WTC11 (cell line): ENCODE results near the gene RGS21.

ENCODE experiments used
- TEAD1 ChIP-seq: sonication (generic); formaldehyde crosslinking; IDR thresholded peaks from 2 replicates; pipeline ENCODE4 v1.8.0; 2022; ENCODE audit warnings: mild to moderate bottlenecking, missing genetic modification reagents
- TF ChIP-seq, protein P1 (sequence below): fragments of 200-600 bp; IDR thresholded peaks from 2 replicates; pipeline ENCODE4 v1.8.0; 2022; ENCODE audit warnings: antibody characterized with exemption

DNA sequence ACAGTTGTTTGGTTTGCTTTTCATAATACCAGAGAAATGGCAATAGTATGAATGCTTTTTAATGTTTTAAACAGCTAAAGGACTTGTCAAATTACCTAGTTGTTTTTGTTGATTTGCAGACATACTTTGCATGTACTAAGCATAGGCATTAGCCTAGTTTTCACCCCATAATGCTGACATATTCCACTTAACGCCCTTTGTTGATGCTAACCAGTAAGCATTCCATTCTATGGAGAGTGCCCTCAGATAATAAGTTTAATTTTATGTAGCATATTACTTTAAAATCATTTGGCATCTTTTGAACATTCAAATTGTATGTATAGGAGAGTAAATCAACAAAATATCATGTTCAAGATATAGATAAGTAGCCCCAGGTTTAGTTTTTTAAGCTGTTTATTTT, 32.5 kb downstream of the RGS21 start:
- TF ChIP-seq TEAD1 (CRISPR knock-in tag), result no peak
- TF ChIP-seq, protein P1, sequence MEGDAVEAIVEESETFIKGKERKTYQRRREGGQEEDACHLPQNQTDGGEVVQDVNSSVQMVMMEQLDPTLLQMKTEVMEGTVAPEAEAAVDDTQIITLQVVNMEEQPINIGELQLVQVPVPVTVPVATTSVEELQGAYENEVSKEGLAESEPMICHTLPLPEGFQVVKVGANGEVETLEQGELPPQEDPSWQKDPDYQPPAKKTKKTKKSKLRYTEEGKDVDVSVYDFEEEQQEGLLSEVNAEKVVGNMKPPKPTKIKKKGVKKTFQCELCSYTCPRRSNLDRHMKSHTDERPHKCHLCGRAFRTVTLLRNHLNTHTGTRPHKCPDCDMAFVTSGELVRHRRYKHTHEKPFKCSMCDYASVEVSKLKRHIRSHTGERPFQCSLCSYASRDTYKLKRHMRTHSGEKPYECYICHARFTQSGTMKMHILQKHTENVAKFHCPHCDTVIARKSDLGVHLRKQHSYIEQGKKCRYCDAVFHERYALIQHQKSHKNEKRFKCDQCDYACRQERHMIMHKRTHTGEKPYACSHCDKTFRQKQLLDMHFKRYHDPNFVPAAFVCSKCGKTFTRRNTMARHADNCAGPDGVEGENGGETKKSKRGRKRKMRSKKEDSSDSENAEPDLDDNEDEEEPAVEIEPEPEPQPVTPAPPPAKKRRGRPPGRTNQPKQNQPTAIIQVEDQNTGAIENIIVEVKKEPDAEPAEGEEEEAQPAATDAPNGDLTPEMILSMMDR, result no peak
